ENCODE measurements around the gene RPSA.

- TF ChIP-seq GATA2 (IDR thresholded peaks at IDR 0.05; ENCODE audit: low read depth, low read length) (no peak), GATA3 (IDR thresholded peaks at IDR 0.05; ENCODE audit: low read depth, low read length) (no peak)
Observed at GRCh38 chr3:39378957-39379777, 27.4 kb upstream of the RPSA start.

Measured in SH-SY5Y (cell line).